ENCODE measurements around the gene METAP1D. TPM values are rescaled to one million over a fixed set of nuclear protein-coding genes. Genes with fewer than 3 reads are reported as not detected.

METAP1D gene
- polyA plus RNA-seq, 2 of the 4 experiments (the other 2 are of a cell fraction) = 7.3 to 13.3 TPM

GRCh38 chr2:172031536-172031935 is 31.8 kb downstream of the METAP1D start (continued):
- TF ChIP-seq REST (IDR thresholded peaks at IDR 0.05) (no peak), KDM1A (IDR thresholded peaks at IDR 0.05; ENCODE audit: low read depth) (no peak), USF2 (IDR thresholded peaks at IDR 0.05) (no peak)

- Histone ChIP-seq H3K4me2 (peak overlapping the region; percentile 14; the same call in 1 of the 3 replicates), H3K27ac (no peak overlapping the region), H3K4me3 (no peak overlapping the region), H3K4me1 (peaks cover 10% of the 10 kb centered on the region; the same call in 2 of the 3 replicates), H3K9me3 (no peaks in the 10 kb centered on the region)
- DNase-seq (ENCODE audit: low read depth in 1 of 2, low spot score in 1 of 2) = no peak
- WGBS (ENCODE audit: missing lambda C conversion rate) = 83% methylated on average over 3 of the region's 3 CpGs
- ChIA-PET POLR2A (interaction anchor here (0.6 kb wide), 1 partner anchor 89 kb away, joined by 5 read pairs; no protein-coding TSS in a partner anchor), CTCF (interaction anchor here (0.8 to 1.4 kb wide), 6 partner anchors 11 to 75 kb away, joined by 3 to 4 read pairs (median 3); partner anchors contain the start of gene DLX1)
- no peak for FAIRE-seq
- no peak for ATAC-seq
- TF ChIP-seq, protein P1, sequence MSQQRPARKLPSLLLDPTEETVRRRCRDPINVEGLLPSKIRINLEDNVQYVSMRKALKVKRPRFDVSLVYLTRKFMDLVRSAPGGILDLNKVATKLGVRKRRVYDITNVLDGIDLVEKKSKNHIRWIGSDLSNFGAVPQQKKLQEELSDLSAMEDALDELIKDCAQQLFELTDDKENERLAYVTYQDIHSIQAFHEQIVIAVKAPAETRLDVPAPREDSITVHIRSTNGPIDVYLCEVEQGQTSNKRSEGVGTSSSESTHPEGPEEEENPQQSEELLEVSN (IDR thresholded peaks at IDR 0.05; ENCODE audit: borderline replicate concordance, low read depth) = no peak
- no peak for TF ChIP-seq USF2 (IDR thresholded peaks at IDR 0.05)
- TF ChIP-seq HOXA7 (CRISPR knock-in tag; IDR thresholded peaks at IDR 0.05) = no peak
- no peak for TF ChIP-seq EP300 (IDR thresholded peaks at IDR 0.05)
- no peak for TF ChIP-seq POLR2AphosphoS2 (conservative IDR thresholded peaks at IDR 0.05; ENCODE audit: low read length)
- no peak for TF ChIP-seq SMC3 (IDR thresholded peaks at IDR 0.05)
- no peak for TF ChIP-seq PHF8 (IDR thresholded peaks at IDR 0.05; ENCODE audit: borderline replicate concordance, low read depth)
- TF ChIP-seq, protein P2, sequence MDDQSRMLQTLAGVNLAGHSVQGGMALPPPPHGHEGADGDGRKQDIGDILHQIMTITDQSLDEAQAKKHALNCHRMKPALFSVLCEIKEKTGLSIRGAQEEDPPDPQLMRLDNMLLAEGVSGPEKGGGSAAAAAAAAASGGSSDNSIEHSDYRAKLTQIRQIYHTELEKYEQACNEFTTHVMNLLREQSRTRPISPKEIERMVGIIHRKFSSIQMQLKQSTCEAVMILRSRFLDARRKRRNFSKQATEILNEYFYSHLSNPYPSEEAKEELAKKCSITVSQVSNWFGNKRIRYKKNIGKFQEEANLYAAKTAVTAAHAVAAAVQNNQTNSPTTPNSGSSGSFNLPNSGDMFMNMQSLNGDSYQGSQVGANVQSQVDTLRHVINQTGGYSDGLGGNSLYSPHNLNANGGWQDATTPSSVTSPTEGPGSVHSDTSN (IDR thresholded peaks at IDR 0.05) = no peak
- TF ChIP-seq HDAC2 (IDR thresholded peaks at IDR 0.05) = no peak
- no peak for TF ChIP-seq ZC3H11A (IDR thresholded peaks at IDR 0.05)
- no peak for TF ChIP-seq FOXS1 (CRISPR knock-in tag; IDR thresholded peaks at IDR 0.05)
- TF ChIP-seq ZNF302 (CRISPR knock-in tag; IDR thresholded peaks at IDR 0.05) = no peak
- TF ChIP-seq, protein P3, sequence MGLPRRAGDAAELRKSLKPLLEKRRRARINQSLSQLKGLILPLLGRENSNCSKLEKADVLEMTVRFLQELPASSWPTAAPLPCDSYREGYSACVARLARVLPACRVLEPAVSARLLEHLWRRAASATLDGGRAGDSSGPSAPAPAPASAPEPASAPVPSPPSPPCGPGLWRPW (IDR thresholded peaks at IDR 0.05) = no peak
- no peak for TF ChIP-seq CBX8 (IDR thresholded peaks at IDR 0.05)
- no peak for TF ChIP-seq TP53 (CRISPR knock-in tag; IDR thresholded peaks at IDR 0.05)
- no peak for TF ChIP-seq CHD4 (IDR thresholded peaks at IDR 0.05; ENCODE audit: borderline replicate concordance)
- no peak for TF ChIP-seq FOSL2 (IDR thresholded peaks at IDR 0.05)
- no peak for TF ChIP-seq FOSL2 (CRISPR knock-in tag; IDR thresholded peaks at IDR 0.05)
- TF ChIP-seq KDM5A (IDR thresholded peaks at IDR 0.05) = no peak
- TF ChIP-seq CBX2 (IDR thresholded peaks at IDR 0.05; ENCODE audit: borderline replicate concordance, low read depth) = no peak
- no peak for TF ChIP-seq MAFK (IDR thresholded peaks at IDR 0.05; ENCODE audit: partially characterized antibody)
Measured at GRCh38 chr2:172038121-172038520, 38.4 kb downstream of the METAP1D start.
